PC-9 (cell line): ENCODE results near the gene ATP4B. TPM values are rescaled to one million over a fixed set of nuclear protein-coding genes. Genes with fewer than 3 reads are reported as not detected.
"Not testable (repeated sequence)": the region's sequence is repeated elsewhere in the genome, so short reads cannot be mapped to it uniquely, and the experiment has no call there.

Experiments
- BruUV-seq: library from RNA; stranded (reverse); fragments of 400-500 nt; replicated peaks from 2 replicates; lab custom pipeline; 2021; lab: Mats Ljungman, UMichigan
- CTCF ChIA-PET: fragments of 300-600 bp; sonication (Branson Sonifier 250); formaldehyde crosslinking; loops from one replicate; lab custom pipeline; 2022; ENCODE audit warnings: antibody characterized with exemption; lab: Charles Lee
- POLR2A ChIA-PET: fragments of 300-600 bp; sonication (Branson Sonifier 250); formaldehyde crosslinking; loops from one replicate; lab custom pipeline; 2022; ENCODE audit warnings: antibody characterized with exemption; ENCODE audit not compliant: unreplicated experiment; lab: Charles Lee
- DNase-seq, 2 experiments: peaks; one replicate each; pipeline versions ENCODE4 v3.0.0 to v3.0.0-alpha.2; 2015 to 2022; ENCODE audit warnings: mixed read lengths in 1 of 2
- H2AFZ ChIP-seq: fragments of 200-600 bp; sonication (generic); 2 replicates; pipeline ENCODE4 v1.8.1; 2017; ENCODE audit warnings: antibody characterized with exemption
- H3F3A ChIP-seq: fragments of 200-600 bp; sonication (generic); 2 replicates; pipeline ENCODE4 v1.8.1; 2017; ENCODE audit warnings: antibody characterized with exemption, mild to moderate bottlenecking, low read depth; ENCODE audit not compliant: insufficient read depth
- H3K27ac ChIP-seq: fragments of 200-600 bp; sonication (generic); 2 replicates; pipeline ENCODE4 v1.6.1; 2016; ENCODE audit warnings: mixed run types
- H3K27me3 ChIP-seq: fragments of 200-600 bp; sonication (generic); 2 replicates; pipeline ENCODE4 v1.6.1; 2016; ENCODE audit warnings: low read depth, mixed run types; ENCODE audit not compliant: insufficient read depth
- H3K36me3 ChIP-seq: fragments of 200-600 bp; sonication (generic); 2 replicates; pipeline ENCODE4 v1.6.1; 2016; ENCODE audit warnings: low read depth, mixed run types
- H3K4me1 ChIP-seq: fragments of 200-600 bp; sonication (generic); replicated peaks from 2 replicates; pipeline ENCODE4 v1.6.1; 2016; ENCODE audit warnings: mixed run types; ENCODE audit not compliant: insufficient read depth
- H3K4me2 ChIP-seq: fragments of 200-600 bp; sonication (generic); 2 replicates; pipeline ENCODE4 v1.6.1; 2017; ENCODE audit warnings: mixed run types
- H3K4me3 ChIP-seq: fragments of 200-600 bp; sonication (generic); 2 replicates; pipeline ENCODE4 v1.6.1; 2016; ENCODE audit warnings: mixed run types
- H3K79me2 ChIP-seq: fragments of 200-600 bp; sonication (generic); 2 replicates; pipeline ENCODE4 v1.6.1; 2017; ENCODE audit warnings: low read depth, mixed run types
- H3K9me2 ChIP-seq: fragments of 200-600 bp; sonication (generic); 2 replicates; pipeline ENCODE4 v1.8.1; 2017; ENCODE audit warnings: mild to moderate bottlenecking; ENCODE audit not compliant: insufficient read depth
- H3K9me3 ChIP-seq: fragments of 200-600 bp; sonication (generic); 2 replicates; pipeline ENCODE4 v1.8.1; 2016; ENCODE audit warnings: low read depth; ENCODE audit not compliant: insufficient read depth
- H4K20me1 ChIP-seq: fragments of 200-600 bp; sonication (generic); 2 replicates; pipeline ENCODE4 v1.8.1; 2017; ENCODE audit not compliant: insufficient read depth
- EZH2 ChIP-seq: fragments of 200-600 bp; sonication (generic); IDR thresholded peaks from 2 replicates; pipeline ENCODE4 v1.8.0; 2017; ENCODE audit warnings: antibody characterized with exemption, low read depth
- intact Hi-C: fragments of 100-400 bp; cut with micrococcal nuclease; formaldehyde crosslinking; loops from one replicate; pipeline ENCODE4 v1.10.0; 2022; ENCODE audit not compliant: unreplicated experiment
- total RNA-seq: library from RNA; stranded (reverse); gene quantifications from 2 replicates; pipeline ENCODE4 v1.2.3, GENCODE V29; 2021
- TF ChIP-seq, protein P1 (sequence below): fragments of 200-600 bp; sonication (generic); conservative IDR thresholded peaks from 2 replicates; pipeline ENCODE4 v1.6.1; 2017; ENCODE audit warnings: mixed run types, antibody characterized with exemption, mild to moderate bottlenecking, moderate library complexity

ATP4B gene
- total RNA-seq, 1 experiment from 2014 or later: not detected

DNA sequence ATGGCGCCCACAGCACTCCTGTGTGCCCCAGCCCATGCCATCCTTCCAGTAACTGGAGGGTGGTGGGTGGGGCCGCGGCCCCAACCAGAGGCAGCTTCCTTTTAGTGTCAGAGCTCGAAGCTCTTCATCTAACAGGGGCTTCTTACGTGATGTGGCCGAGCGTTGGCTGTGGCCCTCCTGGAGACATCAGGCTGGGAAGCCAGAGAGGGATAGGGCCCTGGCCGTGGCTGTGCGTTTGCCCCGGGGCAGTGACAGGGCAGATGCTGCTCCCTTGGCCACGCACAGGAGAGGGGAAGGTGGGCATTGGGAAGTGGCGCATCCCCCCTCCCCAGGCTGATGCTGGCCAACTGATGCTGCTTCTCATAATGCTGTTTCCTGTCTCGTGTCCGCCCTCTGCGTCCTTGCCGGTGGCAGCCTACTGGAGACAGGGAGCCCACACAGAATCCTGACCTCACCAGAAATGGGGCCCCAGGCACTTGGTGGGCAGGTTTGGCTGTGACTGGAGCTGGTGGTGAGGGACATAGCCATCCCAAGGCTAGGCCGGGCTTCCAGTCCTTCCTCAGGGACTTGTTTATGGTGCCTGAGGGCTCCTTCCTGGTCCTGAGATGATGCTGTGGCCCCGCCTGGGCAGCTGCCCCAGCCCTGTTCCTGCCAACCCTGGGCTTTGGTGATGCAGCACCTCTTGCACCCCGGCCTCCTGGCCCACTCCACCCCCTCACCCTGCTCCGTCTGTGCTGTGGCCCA, 34.3 kb downstream of the ATP4B start:
- H3K4me1 ChIP-seq: no peaks in the 10 kb centered on the region
- H2AFZ ChIP-seq: no peak overlapping the region
- no peak overlapping the region for H3K4me2 ChIP-seq
- peaks cover 59% of the 10 kb centered on the region for H3K79me2 ChIP-seq
- H3K9me2 ChIP-seq: no peaks in the 10 kb centered on the region
- H3F3A ChIP-seq: peaks cover 6% of the 10 kb centered on the region; the same call in 1 of the 2 replicates
- CTCF ChIA-PET: no interaction called here
- no peak for TF ChIP-seq EZH2
- TF ChIP-seq, protein P1, sequence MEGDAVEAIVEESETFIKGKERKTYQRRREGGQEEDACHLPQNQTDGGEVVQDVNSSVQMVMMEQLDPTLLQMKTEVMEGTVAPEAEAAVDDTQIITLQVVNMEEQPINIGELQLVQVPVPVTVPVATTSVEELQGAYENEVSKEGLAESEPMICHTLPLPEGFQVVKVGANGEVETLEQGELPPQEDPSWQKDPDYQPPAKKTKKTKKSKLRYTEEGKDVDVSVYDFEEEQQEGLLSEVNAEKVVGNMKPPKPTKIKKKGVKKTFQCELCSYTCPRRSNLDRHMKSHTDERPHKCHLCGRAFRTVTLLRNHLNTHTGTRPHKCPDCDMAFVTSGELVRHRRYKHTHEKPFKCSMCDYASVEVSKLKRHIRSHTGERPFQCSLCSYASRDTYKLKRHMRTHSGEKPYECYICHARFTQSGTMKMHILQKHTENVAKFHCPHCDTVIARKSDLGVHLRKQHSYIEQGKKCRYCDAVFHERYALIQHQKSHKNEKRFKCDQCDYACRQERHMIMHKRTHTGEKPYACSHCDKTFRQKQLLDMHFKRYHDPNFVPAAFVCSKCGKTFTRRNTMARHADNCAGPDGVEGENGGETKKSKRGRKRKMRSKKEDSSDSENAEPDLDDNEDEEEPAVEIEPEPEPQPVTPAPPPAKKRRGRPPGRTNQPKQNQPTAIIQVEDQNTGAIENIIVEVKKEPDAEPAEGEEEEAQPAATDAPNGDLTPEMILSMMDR: no peak
- POLR2A ChIA-PET: no interaction called here
- peaks cover 16% of the 10 kb centered on the region; the same call in 1 of the 2 replicates for H3K36me3 ChIP-seq
- peaks cover 42% of the 10 kb centered on the region for H4K20me1 ChIP-seq
- H3K27ac ChIP-seq: no peak overlapping the region
- no peaks in the 10 kb centered on the region for H3K27me3 ChIP-seq
- no TSS peak for BruUV-seq
- no peak overlapping the region for H3K4me3 ChIP-seq
- no peak for DNase-seq
- intact Hi-C loops: no loop called here
- H3K9me3 ChIP-seq: no peaks in the 10 kb centered on the region

DNA sequence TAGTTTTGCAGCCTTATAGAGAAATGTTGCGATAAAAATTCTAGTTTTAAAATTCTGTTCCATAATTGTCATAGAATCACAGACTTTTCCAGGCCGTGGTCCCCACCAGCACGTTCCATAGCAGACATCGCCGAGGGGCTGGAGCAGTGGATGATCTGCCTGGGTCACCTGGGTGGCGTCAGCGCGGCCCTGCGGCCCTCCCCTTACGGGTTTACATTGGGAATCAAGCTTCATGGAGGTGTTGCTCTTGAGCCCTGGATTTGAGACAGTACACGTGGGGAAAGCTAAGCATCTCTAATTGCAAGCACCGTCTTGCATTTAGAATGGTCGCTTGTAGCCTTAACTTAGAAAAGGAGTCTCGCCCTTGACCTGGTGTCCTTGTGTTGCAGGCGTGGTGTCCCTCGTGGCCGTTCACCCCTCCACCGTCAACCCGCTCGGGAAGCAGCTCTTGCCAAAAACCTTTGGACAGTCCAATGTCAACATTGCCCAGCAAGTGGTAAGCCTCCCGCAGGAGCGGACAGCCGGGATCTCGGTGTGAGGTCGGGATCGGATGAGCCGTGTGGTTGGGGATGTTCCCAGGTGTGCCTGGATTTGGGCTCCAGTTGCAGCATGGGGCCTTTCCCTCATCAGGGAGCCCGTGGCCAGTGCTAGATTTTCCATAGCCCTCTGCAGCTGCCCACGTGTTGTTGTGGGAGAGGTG, 35.1 kb downstream of the ATP4B start:
- H3K9me3 ChIP-seq: no peaks in the 10 kb centered on the region
- ChIA-PET CTCF (no interaction called here), POLR2A (no interaction called here)
- H3K4me2 ChIP-seq: no peak overlapping the region
- peaks cover 49% of the 10 kb centered on the region for H4K20me1 ChIP-seq
- H3K9me2 ChIP-seq: no peaks in the 10 kb centered on the region
- BruUV-seq: no TSS peak
- no peak for DNase-seq
- H2AFZ ChIP-seq: no peak overlapping the region
- H3K4me3 ChIP-seq: no peak overlapping the region
- no peaks in the 10 kb centered on the region for H3K4me1 ChIP-seq
- intact Hi-C loops: no loop called here
- H3F3A ChIP-seq: peaks cover 6% of the 10 kb centered on the region; the same call in 1 of the 2 replicates
- peaks cover 60% of the 10 kb centered on the region for H3K79me2 ChIP-seq
- no peak overlapping the region for H3K27ac ChIP-seq
- TF ChIP-seq, protein P1: no peak
- no peak for TF ChIP-seq EZH2
- H3K36me3 ChIP-seq: peaks cover 17% of the 10 kb centered on the region; the same call in 1 of the 2 replicates
- no peaks in the 10 kb centered on the region for H3K27me3 ChIP-seq

DNA sequence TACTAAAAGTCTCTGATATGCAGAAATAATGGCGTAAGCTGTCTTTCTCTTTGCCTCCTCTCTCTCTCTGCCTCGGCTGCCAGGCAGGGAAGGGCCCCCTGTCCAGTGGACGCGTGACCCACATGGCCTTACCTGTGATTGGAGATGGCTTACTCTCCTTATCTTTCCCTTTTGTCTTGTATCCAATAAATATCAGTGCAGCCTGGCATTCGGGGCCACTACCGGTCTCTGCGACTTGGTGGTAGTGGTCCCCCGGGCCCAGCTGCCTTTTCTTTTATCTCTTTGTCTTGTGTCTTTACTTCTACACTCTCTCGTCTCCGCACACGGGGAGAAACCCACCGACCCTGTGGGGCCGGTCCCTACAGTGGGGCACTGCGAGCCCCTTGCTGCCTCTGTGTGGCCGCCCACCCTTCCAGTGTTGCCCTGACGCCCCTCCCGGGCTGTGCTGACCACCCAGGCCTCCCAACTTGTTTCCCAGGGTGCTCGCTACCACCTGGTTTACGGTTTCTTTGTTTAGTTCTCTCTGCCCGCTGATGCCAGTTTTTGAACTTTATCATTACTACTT, 35.9 kb downstream of the ATP4B start:
- POLR2A ChIA-PET, H3K4me1 ChIP-seq, H3K27me3 ChIP-seq, H3F3A ChIP-seq, DNase-seq, CTCF ChIA-PET, H3K27ac ChIP-seq, BruUV-seq, H2AFZ ChIP-seq, H3K9me3 ChIP-seq, H3K9me2 ChIP-seq, H3K4me3 ChIP-seq, intact Hi-C loops, H3K4me2 ChIP-seq: not testable (repeated sequence)
- peaks cover 58% of the 10 kb centered on the region for H3K79me2 ChIP-seq
- H4K20me1 ChIP-seq: peaks cover 52% of the 10 kb centered on the region
- H3K36me3 ChIP-seq: peaks cover 22% of the 10 kb centered on the region; the same call in 1 of the 2 replicates
